ENCODE measurements around the gene ZNHIT2. TPM values are rescaled to one million over a fixed set of nuclear protein-coding genes. Genes with fewer than 3 reads are reported as not detected.

ZNHIT2 gene
- polyA plus RNA-seq, 1 donor (not counting 4 experiments of a cell fraction or from before 2014, with no cell fraction given): 2.6 TPM

DNA sequence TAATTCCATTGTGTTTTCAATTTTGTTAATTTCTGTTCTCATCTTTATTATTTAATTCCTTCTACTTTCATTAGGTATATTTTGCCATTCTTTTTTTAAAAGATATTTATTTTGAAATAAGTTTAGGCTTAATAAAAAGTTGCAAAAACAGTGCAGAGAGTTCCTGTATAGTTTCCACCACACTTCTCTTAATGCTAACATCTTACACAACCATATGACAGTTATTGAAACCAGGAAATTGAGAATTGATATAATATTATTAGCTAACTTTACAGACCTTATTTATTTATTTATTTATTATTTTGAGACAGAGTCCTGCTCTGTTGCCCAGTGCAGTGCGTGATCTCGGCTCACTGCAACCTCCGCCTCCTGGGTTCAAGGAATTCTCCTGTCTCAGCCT is 38.8 kb upstream of the ZNHIT2 start:
- no peaks in the 10 kb centered on the region for H3K9me3 ChIP-seq (ENCODE audit: control insufficient read depth, low read depth, low read length)
- H4K20me1 ChIP-seq (ENCODE audit: control insufficient read depth, extremely low read depth, insufficient read depth, low read length): no peaks in the 10 kb centered on the region
- H3K27me3 ChIP-seq (ENCODE audit: control insufficient read depth, extremely low read depth, insufficient read depth, low read length): no peaks in the 10 kb centered on the region
- H3K4me3 ChIP-seq (ENCODE audit: control insufficient read depth in 2 of 3, extremely low read depth in 1 of 3, insufficient read depth in 2 of 3, low read depth in 1 of 3, low read length in 3 of 3): no peak overlapping the region
- H3K27ac ChIP-seq (ENCODE audit: control insufficient read depth, insufficient read depth, low read length): no peak overlapping the region
- no peak overlapping the region for H2AFZ ChIP-seq (ENCODE audit: control insufficient read depth, low read length)
- FAIRE-seq (no peak), DNase-seq (ENCODE audit: low read depth, low spot score) (no peak)
- dilution Hi-C loops (cut with MboI; ENCODE audit: extremely low pct_ligation_motif_present, low sequenced_read_pairs): no loop called here
- no peak for TF ChIP-seq EZH2 (IDR thresholded peaks at IDR 0.05; ENCODE audit: low read length)
- TF ChIP-seq, protein P1, sequence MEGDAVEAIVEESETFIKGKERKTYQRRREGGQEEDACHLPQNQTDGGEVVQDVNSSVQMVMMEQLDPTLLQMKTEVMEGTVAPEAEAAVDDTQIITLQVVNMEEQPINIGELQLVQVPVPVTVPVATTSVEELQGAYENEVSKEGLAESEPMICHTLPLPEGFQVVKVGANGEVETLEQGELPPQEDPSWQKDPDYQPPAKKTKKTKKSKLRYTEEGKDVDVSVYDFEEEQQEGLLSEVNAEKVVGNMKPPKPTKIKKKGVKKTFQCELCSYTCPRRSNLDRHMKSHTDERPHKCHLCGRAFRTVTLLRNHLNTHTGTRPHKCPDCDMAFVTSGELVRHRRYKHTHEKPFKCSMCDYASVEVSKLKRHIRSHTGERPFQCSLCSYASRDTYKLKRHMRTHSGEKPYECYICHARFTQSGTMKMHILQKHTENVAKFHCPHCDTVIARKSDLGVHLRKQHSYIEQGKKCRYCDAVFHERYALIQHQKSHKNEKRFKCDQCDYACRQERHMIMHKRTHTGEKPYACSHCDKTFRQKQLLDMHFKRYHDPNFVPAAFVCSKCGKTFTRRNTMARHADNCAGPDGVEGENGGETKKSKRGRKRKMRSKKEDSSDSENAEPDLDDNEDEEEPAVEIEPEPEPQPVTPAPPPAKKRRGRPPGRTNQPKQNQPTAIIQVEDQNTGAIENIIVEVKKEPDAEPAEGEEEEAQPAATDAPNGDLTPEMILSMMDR (optimal IDR thresholded peaks at IDR 0.05 in 1 of 3, IDR thresholded peaks at IDR 0.05 in 1 of 3, conservative IDR thresholded peaks at IDR 0.05 in 1 of 3; ENCODE audit: extremely low read depth in 1 of 3, insufficient read depth in 2 of 3, low read length in 3 of 3): no peak
- no peak overlapping the region for H3K4me2 ChIP-seq (ENCODE audit: control insufficient read depth, extremely low read depth, insufficient read depth, low read depth, low read length)
- H3K9me1 ChIP-seq (ENCODE audit: control insufficient read depth, extremely low read depth, insufficient read depth, low read length): no peaks in the 10 kb centered on the region
- H3K36me3 ChIP-seq (ENCODE audit: control insufficient read depth in 2 of 2, extremely low read depth in 1 of 2, insufficient read depth in 2 of 2, low read length in 2 of 2): no peaks in the 10 kb centered on the region
- no peak overlapping the region for H3K9ac ChIP-seq (ENCODE audit: control insufficient read depth, extremely low read depth, insufficient read depth, low read length)
- peaks cover 3% of the 10 kb centered on the region for H3K4me1 ChIP-seq (ENCODE audit: control insufficient read depth, extremely low read depth, insufficient read depth, low read length)
- no peaks in the 10 kb centered on the region for H3K79me2 ChIP-seq (ENCODE audit: control insufficient read depth, insufficient read depth, low read length)

DNA sequence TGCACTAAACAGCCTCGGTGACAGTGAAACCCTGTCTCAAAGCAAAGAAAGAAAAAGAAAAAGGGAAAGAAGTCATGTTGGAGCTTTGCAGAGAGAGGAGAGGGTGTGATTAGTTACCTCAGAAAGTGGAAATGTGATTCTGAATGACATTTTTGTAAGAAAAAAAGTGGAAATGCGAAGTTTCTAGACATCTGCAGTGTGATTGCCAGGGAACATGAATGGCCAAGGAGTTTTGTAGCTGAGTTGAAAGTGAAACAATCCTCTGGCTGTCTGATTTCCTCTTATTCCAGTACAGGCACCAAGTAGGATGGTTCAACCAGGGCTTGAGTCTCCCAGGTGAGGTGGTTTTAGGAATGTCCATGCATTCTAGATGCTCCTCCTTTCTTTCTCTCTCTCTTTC is 34.6 kb upstream of the ZNHIT2 start:
- H3K9me3 ChIP-seq (ENCODE audit: control insufficient read depth, low read depth, low read length): no peaks in the 10 kb centered on the region
- TF ChIP-seq, protein P1 (optimal IDR thresholded peaks at IDR 0.05 in 1 of 3, IDR thresholded peaks at IDR 0.05 in 1 of 3, conservative IDR thresholded peaks at IDR 0.05 in 1 of 3; ENCODE audit: extremely low read depth in 1 of 3, insufficient read depth in 2 of 3, low read length in 3 of 3): no peak
- TF ChIP-seq EZH2 (IDR thresholded peaks at IDR 0.05; ENCODE audit: low read length): no peak
- H3K4me1 ChIP-seq (ENCODE audit: control insufficient read depth, extremely low read depth, insufficient read depth, low read length): peaks cover 15% of the 10 kb centered on the region
- DNase-seq (ENCODE audit: low read depth, low spot score) (no peak), FAIRE-seq (no peak)
- no peak overlapping the region for H3K4me3 ChIP-seq (ENCODE audit: control insufficient read depth in 2 of 3, extremely low read depth in 1 of 3, insufficient read depth in 2 of 3, low read depth in 1 of 3, low read length in 3 of 3)
- no peaks in the 10 kb centered on the region for H4K20me1 ChIP-seq (ENCODE audit: control insufficient read depth, extremely low read depth, insufficient read depth, low read length)
- H3K4me2 ChIP-seq (ENCODE audit: control insufficient read depth, extremely low read depth, insufficient read depth, low read depth, low read length): no peak overlapping the region
- no peaks in the 10 kb centered on the region for H3K79me2 ChIP-seq (ENCODE audit: control insufficient read depth, insufficient read depth, low read length)
- H3K36me3 ChIP-seq (ENCODE audit: control insufficient read depth in 2 of 2, extremely low read depth in 1 of 2, insufficient read depth in 2 of 2, low read length in 2 of 2): no peaks in the 10 kb centered on the region
- no peaks in the 10 kb centered on the region for H3K27me3 ChIP-seq (ENCODE audit: control insufficient read depth, extremely low read depth, insufficient read depth, low read length)
- H3K27ac ChIP-seq (ENCODE audit: control insufficient read depth, insufficient read depth, low read length): no peak overlapping the region
- no peak overlapping the region for H3K9ac ChIP-seq (ENCODE audit: control insufficient read depth, extremely low read depth, insufficient read depth, low read length)
- H3K9me1 ChIP-seq (ENCODE audit: control insufficient read depth, extremely low read depth, insufficient read depth, low read length): no peaks in the 10 kb centered on the region
- no peak overlapping the region for H2AFZ ChIP-seq (ENCODE audit: control insufficient read depth, low read length)
- dilution Hi-C loops (cut with MboI; ENCODE audit: extremely low pct_ligation_motif_present, low sequenced_read_pairs): no loop called here
